Measurements from ENCODE around the gene CANX.

- TF ChIP-seq POLR2AphosphoS5 (IDR thresholded peaks at IDR 0.05; ENCODE audit: low read depth, low read length) (no peak), REST (IDR thresholded peaks at IDR 0.05; ENCODE audit: insufficient read depth in 1 of 2, low read depth in 2 of 2, low read length in 2 of 2) (no peak)
These were observed 21.5 kb downstream of the CANX start for GRCh38 chr5:179720222-179720621.
